Measurements from ENCODE around the gene SNRNP200.

- TF ChIP-seq, protein P1, sequence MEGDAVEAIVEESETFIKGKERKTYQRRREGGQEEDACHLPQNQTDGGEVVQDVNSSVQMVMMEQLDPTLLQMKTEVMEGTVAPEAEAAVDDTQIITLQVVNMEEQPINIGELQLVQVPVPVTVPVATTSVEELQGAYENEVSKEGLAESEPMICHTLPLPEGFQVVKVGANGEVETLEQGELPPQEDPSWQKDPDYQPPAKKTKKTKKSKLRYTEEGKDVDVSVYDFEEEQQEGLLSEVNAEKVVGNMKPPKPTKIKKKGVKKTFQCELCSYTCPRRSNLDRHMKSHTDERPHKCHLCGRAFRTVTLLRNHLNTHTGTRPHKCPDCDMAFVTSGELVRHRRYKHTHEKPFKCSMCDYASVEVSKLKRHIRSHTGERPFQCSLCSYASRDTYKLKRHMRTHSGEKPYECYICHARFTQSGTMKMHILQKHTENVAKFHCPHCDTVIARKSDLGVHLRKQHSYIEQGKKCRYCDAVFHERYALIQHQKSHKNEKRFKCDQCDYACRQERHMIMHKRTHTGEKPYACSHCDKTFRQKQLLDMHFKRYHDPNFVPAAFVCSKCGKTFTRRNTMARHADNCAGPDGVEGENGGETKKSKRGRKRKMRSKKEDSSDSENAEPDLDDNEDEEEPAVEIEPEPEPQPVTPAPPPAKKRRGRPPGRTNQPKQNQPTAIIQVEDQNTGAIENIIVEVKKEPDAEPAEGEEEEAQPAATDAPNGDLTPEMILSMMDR (conservative IDR thresholded peaks at IDR 0.05; ENCODE audit: low read depth, low read length) = no peak
- TF ChIP-seq EZH2 (IDR thresholded peaks at IDR 0.05; ENCODE audit: borderline replicate concordance, low read depth, low read length, poor library complexity, severe bottlenecking) = no peak
These were observed 38.7 kb upstream of the SNRNP200 start for GRCh38 chr2:96344011-96344410.
